SU-DHL-6 (cell line): Measurements from ENCODE around the gene P3H2.

Source experiments
- EZH2phosphoT487 ChIP-seq: fragments of 200-600 bp; sonication (generic), shearing (Covaris generic); conservative IDR thresholded peaks from 2 replicates; pipeline ENCODE4 v1.6.1; 2018; ENCODE audit warnings: mild to moderate bottlenecking, antibody characterized with exemption, low read length, moderate library complexity, mixed read lengths
- TF ChIP-seq, protein P1 (sequence below): fragments of 200-600 bp; sonication (generic); IDR thresholded peaks from one replicate; pipeline ENCODE4 v1.5.1; 2017; ENCODE audit warnings: antibody characterized with exemption, mild to moderate bottlenecking, low read length, moderate library complexity; ENCODE audit not compliant: insufficient read depth, poor library complexity, severe bottlenecking

DNA sequence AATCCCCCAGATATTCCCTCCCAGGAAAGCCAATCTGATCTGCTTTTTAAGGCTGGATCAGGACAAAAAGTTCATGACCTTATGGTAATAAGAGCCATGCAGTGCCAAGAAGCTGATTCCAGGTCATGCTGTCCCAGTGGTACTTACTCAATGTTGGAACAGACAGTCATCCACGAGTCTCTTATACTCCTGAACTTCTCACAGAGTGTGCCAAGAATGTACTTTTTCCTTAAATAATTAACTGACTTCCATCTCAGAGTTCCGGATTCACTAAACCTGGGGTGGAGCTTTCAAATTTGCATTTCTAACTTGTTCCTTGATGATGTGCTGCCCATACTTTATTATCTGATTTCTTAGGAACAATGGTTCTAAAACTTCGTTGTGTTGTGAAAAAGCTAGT, 3.4 kb upstream of the P3H2 start:
- TF ChIP-seq, protein P1, sequence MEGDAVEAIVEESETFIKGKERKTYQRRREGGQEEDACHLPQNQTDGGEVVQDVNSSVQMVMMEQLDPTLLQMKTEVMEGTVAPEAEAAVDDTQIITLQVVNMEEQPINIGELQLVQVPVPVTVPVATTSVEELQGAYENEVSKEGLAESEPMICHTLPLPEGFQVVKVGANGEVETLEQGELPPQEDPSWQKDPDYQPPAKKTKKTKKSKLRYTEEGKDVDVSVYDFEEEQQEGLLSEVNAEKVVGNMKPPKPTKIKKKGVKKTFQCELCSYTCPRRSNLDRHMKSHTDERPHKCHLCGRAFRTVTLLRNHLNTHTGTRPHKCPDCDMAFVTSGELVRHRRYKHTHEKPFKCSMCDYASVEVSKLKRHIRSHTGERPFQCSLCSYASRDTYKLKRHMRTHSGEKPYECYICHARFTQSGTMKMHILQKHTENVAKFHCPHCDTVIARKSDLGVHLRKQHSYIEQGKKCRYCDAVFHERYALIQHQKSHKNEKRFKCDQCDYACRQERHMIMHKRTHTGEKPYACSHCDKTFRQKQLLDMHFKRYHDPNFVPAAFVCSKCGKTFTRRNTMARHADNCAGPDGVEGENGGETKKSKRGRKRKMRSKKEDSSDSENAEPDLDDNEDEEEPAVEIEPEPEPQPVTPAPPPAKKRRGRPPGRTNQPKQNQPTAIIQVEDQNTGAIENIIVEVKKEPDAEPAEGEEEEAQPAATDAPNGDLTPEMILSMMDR: no peak
- TF ChIP-seq EZH2phosphoT487: no peak
